Mesendoderm (in vitro differentiated cells): ENCODE measurements around the gene FLG2.

Source experiments
- DNase-seq: peaks from one replicate; pipeline ENCODE4 v3.0.0; 2013
- H2AK5ac ChIP-seq: 2 replicates; pipeline ENCODE4 v1.6.1; 2013; ENCODE audit warnings: low read length, inconsistent platforms
- H2BK120ac ChIP-seq: 2 replicates; pipeline ENCODE4 v1.6.1; 2013; ENCODE audit warnings: low read depth, mild to moderate bottlenecking, low read length, moderate library complexity, mixed read lengths
- H2BK15ac ChIP-seq: replicated peaks from 2 replicates; pipeline ENCODE4 v1.6.1; 2013; ENCODE audit warnings: low read depth, mild to moderate bottlenecking, moderate library complexity
- H2BK5ac ChIP-seq: 2 replicates; pipeline ENCODE4 v1.6.1; 2013; ENCODE audit warnings: low read length, inconsistent platforms
- H3K18ac ChIP-seq: 2 replicates; pipeline ENCODE4 v1.6.1; 2013; ENCODE audit warnings: mild to moderate bottlenecking, low read length, mixed read lengths
- H3K23ac ChIP-seq: one replicate; pipeline ENCODE4 v1.6.1; 2013; ENCODE audit warnings: low read length
- H3K27ac ChIP-seq: 2 replicates; pipeline ENCODE4 v1.5.1; 2013; ENCODE audit warnings: low read depth, mild to moderate bottlenecking, inconsistent platforms, low read length, moderate library complexity
- H3K27me3 ChIP-seq: 2 replicates; pipeline ENCODE4 v1.6.1; 2013; ENCODE audit warnings: low read length, control low read depth, mild to moderate bottlenecking, inconsistent platforms; ENCODE audit not compliant: insufficient read depth, poor library complexity
- H3K36me3 ChIP-seq: 2 replicates; pipeline ENCODE4 v1.6.1; 2013; ENCODE audit warnings: low read length, inconsistent platforms; ENCODE audit not compliant: control insufficient read depth, insufficient read depth
- H3K4ac ChIP-seq: one replicate; pipeline ENCODE4 v1.6.1; 2013; ENCODE audit warnings: low read depth, mild to moderate bottlenecking, low read length, moderate library complexity
- H3K4me1 ChIP-seq: 2 replicates; pipeline ENCODE4 v1.6.1; 2013; ENCODE audit warnings: low read depth, low read length, inconsistent platforms; ENCODE audit not compliant: control insufficient read depth
- H3K4me2 ChIP-seq: 2 replicates; pipeline ENCODE4 v1.6.1; 2013; ENCODE audit warnings: low read length
- H3K4me3 ChIP-seq: 2 replicates; pipeline ENCODE4 v1.5.1; 2013; ENCODE audit warnings: mild to moderate bottlenecking, low read length
- H3K56ac ChIP-seq: one replicate; pipeline ENCODE4 v1.6.1; 2013; ENCODE audit warnings: low read length
- H3K79me1 ChIP-seq: 2 replicates; pipeline ENCODE4 v1.6.1; 2013; ENCODE audit warnings: low read length, inconsistent platforms
- H3K79me2 ChIP-seq: 2 replicates; pipeline ENCODE4 v1.6.1; 2013; ENCODE audit warnings: mild to moderate bottlenecking, low read length; ENCODE audit not compliant: control insufficient read depth, insufficient read depth
- H3K9ac ChIP-seq: 2 replicates; pipeline ENCODE4 v1.6.1; 2013; ENCODE audit warnings: low read length, inconsistent platforms
- H4K5ac ChIP-seq: one replicate; pipeline ENCODE4 v1.6.1; 2013; ENCODE audit warnings: low read length
- H4K8ac ChIP-seq: one replicate; pipeline ENCODE4 v1.6.1; 2013; ENCODE audit warnings: low read depth, mild to moderate bottlenecking, control low read depth, low read length, moderate library complexity
- WGBS: extraction: QIAGEN DNeasy Blood & Tissue Kit; methylation state at CpG from one replicate; pipeline ENCODE4 v1.1.7; 2013; ENCODE audit warnings: low lambda C conversion rate, missing lambda C conversion rate; ENCODE audit not compliant: insufficient coverage; ENCODE audit errors: extremely low coverage; 5-methylcytosine and 5-hydroxymethylcytosine counted together

Gene FLG2

GRCh38 chr1:152392909-152393308 is 33.1 kb upstream of the FLG2 start:
- Histone ChIP-seq H2AK5ac (no peak overlapping the region), H3K27ac (no peak overlapping the region), H3K56ac (no peak overlapping the region), H3K4me3 (no peak overlapping the region), H3K79me2 (no peaks in the 10 kb centered on the region), H2BK120ac (no peak overlapping the region), H2BK15ac (no peak overlapping the region), H3K9ac (no peak overlapping the region), H3K23ac (no peak overlapping the region), H3K18ac (no peak overlapping the region), H3K4me1 (no peaks in the 10 kb centered on the region), H3K4ac (no peak overlapping the region), H3K36me3 (no peaks in the 10 kb centered on the region), H4K8ac (no peak overlapping the region), H3K79me1 (no peaks in the 10 kb centered on the region), H2BK5ac (no peak overlapping the region), H3K4me2 (no peak overlapping the region), H3K27me3 (no peaks in the 10 kb centered on the region), H4K5ac (no peak overlapping the region)
- WGBS, result 100% methylated on average over 2 of the region's 2 CpGs
- DNase-seq, result no peak

GRCh38 chr1:152388889-152389288 is 29.1 kb upstream of the FLG2 start:
- Histone ChIP-seq H3K56ac (no peak overlapping the region), H3K23ac (no peak overlapping the region), H3K9ac (no peak overlapping the region), H2BK5ac (no peak overlapping the region), H3K27me3 (no peaks in the 10 kb centered on the region), H3K36me3 (no peaks in the 10 kb centered on the region), H3K4me1 (no peaks in the 10 kb centered on the region), H3K79me2 (no peaks in the 10 kb centered on the region), H3K4ac (no peak overlapping the region), H2BK120ac (no peak overlapping the region), H4K8ac (no peak overlapping the region), H4K5ac (no peak overlapping the region), H3K4me2 (no peak overlapping the region), H2AK5ac (no peak overlapping the region), H2BK15ac (no peak overlapping the region), H3K79me1 (no peaks in the 10 kb centered on the region), H3K18ac (no peak overlapping the region), H3K27ac (no peak overlapping the region), H3K4me3 (no peak overlapping the region)
- DNase-seq, result no peak
- no CpG with 5 or more reads among the region's 4 CpGs for WGBS

- H3K23ac ChIP-seq, result no peak overlapping the region
- H2BK120ac ChIP-seq, result no peak overlapping the region
- H3K56ac ChIP-seq, result no peak overlapping the region
- no peaks in the 10 kb centered on the region for H3K79me1 ChIP-seq
- H2BK5ac ChIP-seq, result no peak overlapping the region
- H3K36me3 ChIP-seq, result no peaks in the 10 kb centered on the region
- no peak overlapping the region for H3K4ac ChIP-seq
- H3K4me3 ChIP-seq, result no peak overlapping the region
- no peaks in the 10 kb centered on the region for H3K27me3 ChIP-seq
- H3K4me1 ChIP-seq, result no peaks in the 10 kb centered on the region
- no peak overlapping the region for H3K4me2 ChIP-seq
- H2BK15ac ChIP-seq, result no peak overlapping the region
- no peak overlapping the region for H2AK5ac ChIP-seq
- no peak overlapping the region for H3K18ac ChIP-seq
- H3K79me2 ChIP-seq, result no peaks in the 10 kb centered on the region
- H3K27ac ChIP-seq, result no peak overlapping the region
- no peak overlapping the region for H4K5ac ChIP-seq
- no peak overlapping the region for H4K8ac ChIP-seq
- DNase-seq, result no peak
- no CpG with 5 or more reads among the region's 2 CpGs for WGBS
- no peak overlapping the region for H3K9ac ChIP-seq
Measured at GRCh38 chr1:152386940-152387339, 27.1 kb upstream of the FLG2 start.

- Histone ChIP-seq H2AK5ac (no peak overlapping the region), H3K36me3 (no peaks in the 10 kb centered on the region), H4K8ac (no peak overlapping the region), H2BK15ac (no peak overlapping the region), H3K56ac (no peak overlapping the region), H3K4me3 (no peak overlapping the region), H3K27me3 (no peaks in the 10 kb centered on the region), H3K18ac (no peak overlapping the region), H2BK120ac (no peak overlapping the region), H3K79me1 (no peaks in the 10 kb centered on the region), H3K9ac (no peak overlapping the region), H3K23ac (no peak overlapping the region), H2BK5ac (no peak overlapping the region), H3K79me2 (no peaks in the 10 kb centered on the region), H3K27ac (no peak overlapping the region), H3K4me1 (no peaks in the 10 kb centered on the region), H3K4me2 (no peak overlapping the region), H3K4ac (no peak overlapping the region), H4K5ac (no peak overlapping the region)
- WGBS, result no CpG with 5 or more reads among the region's 16 CpGs
- no peak for DNase-seq
Measured at GRCh38 chr1:152380932-152381331, 21.1 kb upstream of the FLG2 start.

GRCh38 chr1:152374451-152374850 is 14.6 kb upstream of the FLG2 start:
- no peak overlapping the region for H3K4me2 ChIP-seq
- DNase-seq, result no peak
- H3K79me1 ChIP-seq, result no peaks in the 10 kb centered on the region
- H4K5ac ChIP-seq, result no peak overlapping the region
- WGBS, result no CpG with 5 or more reads among the region's 3 CpGs
- no peak overlapping the region for H2AK5ac ChIP-seq
- H4K8ac ChIP-seq, result no peak overlapping the region
- peak overlapping the region; percentile 15 for H3K4me3 ChIP-seq
- H3K27ac ChIP-seq, result no peak overlapping the region
- no peaks in the 10 kb centered on the region for H3K79me2 ChIP-seq
- H3K9ac ChIP-seq, result no peak overlapping the region
- H3K56ac ChIP-seq, result no peak overlapping the region
- H3K27me3 ChIP-seq, result no peaks in the 10 kb centered on the region
- no peak overlapping the region for H2BK5ac ChIP-seq
- no peak overlapping the region for H3K18ac ChIP-seq
- H3K36me3 ChIP-seq, result no peaks in the 10 kb centered on the region
- H3K4ac ChIP-seq, result no peak overlapping the region
- no peak overlapping the region for H3K23ac ChIP-seq
- no peaks in the 10 kb centered on the region for H3K4me1 ChIP-seq
- H2BK120ac ChIP-seq, result no peak overlapping the region
- H2BK15ac ChIP-seq, result no peak overlapping the region

GRCh38 chr1:152372672-152373071 is 12.9 kb upstream of the FLG2 start:
- H3K79me1 ChIP-seq, result no peaks in the 10 kb centered on the region
- no peak overlapping the region for H2BK15ac ChIP-seq
- H3K27me3 ChIP-seq, result no peaks in the 10 kb centered on the region
- no peaks in the 10 kb centered on the region for H3K79me2 ChIP-seq
- H4K5ac ChIP-seq, result no peak overlapping the region
- H3K36me3 ChIP-seq, result no peaks in the 10 kb centered on the region
- no peak overlapping the region for H3K4me2 ChIP-seq
- DNase-seq, result no peak
- no peak overlapping the region for H2AK5ac ChIP-seq
- no peak overlapping the region for H3K56ac ChIP-seq
- no peak overlapping the region for H3K9ac ChIP-seq
- no peak overlapping the region for H3K23ac ChIP-seq
- H2BK120ac ChIP-seq, result no peak overlapping the region
- no peaks in the 10 kb centered on the region for H3K4me1 ChIP-seq
- H3K18ac ChIP-seq, result no peak overlapping the region
- no peak overlapping the region for H3K4ac ChIP-seq
- no peak overlapping the region for H2BK5ac ChIP-seq
- no CpG with 5 or more reads among the region's 1 CpG for WGBS
- no peak overlapping the region for H4K8ac ChIP-seq
- no peak overlapping the region for H3K27ac ChIP-seq
- H3K4me3 ChIP-seq, result no peak overlapping the region
